GM18861 (cell line): ENCODE data around the gene CCDC7.
"Not testable (repeated sequence)": the region's sequence is repeated elsewhere in the genome, so short reads cannot be mapped to it uniquely, and the experiment has no call there.

Experiments used
- ATAC-seq: cut with Tn5 transposase; IDR thresholded peaks from one replicate; pipeline ENCODE4 v1.9.1; 2021; ENCODE audit not compliant: unreplicated experiment

The CCDC7 gene

DNA sequence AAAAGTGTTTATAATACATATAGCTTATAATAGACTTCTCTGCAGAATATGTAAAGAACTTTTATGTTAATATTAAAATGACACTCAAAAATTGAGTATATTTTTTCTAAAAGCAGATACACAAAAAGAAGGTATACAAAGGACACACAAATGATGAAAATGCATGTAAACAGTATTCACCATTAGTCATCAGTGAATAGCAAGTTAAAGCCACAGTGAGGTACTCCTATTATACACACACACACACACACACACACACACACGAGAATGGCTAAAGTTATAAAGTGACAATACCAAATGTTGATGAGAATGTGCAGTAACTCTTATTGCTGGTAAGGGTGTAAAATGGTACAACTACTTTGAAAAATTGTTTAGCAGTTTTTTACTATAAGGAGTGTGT lies 419.2 kb downstream of the CCDC7 start:
- ATAC-seq, result no peak

DNA sequence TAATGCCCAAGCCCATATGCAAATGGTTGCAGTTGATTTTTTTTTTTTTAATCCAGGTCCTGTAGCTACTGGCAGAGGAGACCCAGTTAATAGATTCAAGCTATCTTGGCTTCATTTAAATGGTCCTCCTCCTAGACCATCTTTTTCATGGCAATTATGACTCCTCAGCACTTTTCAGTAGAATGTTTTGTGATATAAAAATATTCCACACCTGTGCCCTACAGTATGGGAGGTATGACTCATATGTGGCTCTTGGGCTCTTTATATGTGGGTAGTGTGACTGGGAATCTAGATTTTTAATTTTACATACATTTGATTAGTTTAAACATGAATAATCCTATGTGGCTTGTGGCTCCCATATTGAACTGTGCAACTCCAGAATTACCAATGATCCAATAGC lies 432.0 kb downstream of the CCDC7 start:
- no peak for ATAC-seq

DNA sequence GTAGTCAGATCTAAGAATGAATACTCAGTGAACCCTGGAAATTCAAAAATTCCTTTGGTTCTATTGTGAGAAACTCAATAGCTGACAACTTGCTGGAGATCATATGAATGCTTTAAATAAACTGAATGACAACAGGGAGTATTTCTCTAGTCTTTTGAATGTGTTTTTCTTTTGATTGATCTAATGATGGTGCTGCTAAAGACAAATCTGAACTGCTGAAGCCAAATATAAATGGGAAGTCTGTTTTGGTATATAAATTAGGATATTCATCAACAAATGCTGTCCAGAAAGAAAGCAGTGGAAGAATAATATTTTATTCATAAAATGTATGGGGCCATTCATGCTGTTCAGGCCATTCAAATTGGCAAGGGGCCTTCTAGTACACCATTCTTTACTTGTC lies 432.7 kb downstream of the CCDC7 start:
- no peak for ATAC-seq

DNA sequence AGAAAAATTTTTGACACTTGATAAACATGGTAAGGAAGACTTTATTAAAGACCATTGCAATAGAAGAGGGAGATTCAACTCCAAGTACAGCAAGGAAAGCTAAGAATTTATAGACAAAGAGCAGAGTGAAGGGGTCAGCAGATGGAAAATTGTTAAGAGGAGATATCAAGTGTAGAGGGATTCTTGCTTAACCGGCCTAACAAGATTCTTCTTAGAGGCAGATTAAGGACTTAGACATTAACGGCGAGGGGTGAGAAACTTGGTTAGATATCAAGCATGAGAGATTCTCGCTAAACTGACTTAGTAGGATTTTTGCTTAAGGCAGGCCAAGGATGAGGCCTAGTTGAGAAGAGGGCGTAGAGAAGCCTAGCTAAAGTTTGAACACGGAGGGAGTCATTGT lies 436.1 kb downstream of the CCDC7 start:
- ATAC-seq, result no peak

DNA sequence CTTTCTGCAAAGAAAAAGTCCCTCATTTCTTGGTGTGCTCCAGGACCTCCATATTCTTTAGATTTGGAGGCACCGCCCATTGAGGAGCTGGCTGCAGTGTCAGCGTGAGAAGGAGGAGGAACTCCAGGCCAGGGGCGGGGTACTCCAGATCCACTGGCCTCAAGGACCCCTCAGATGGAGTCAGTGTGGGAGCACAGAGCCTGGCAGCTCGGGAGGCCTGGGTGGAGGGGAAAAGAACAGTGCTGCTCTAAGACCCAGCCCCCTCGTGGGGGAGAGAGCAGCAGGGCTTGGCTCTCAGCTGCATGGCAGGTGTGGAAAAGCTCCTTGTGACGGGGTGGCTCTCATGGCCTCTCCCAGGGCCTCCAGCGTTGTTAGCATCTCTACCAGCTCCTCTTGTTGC lies 441.5 kb downstream of the CCDC7 start:
- ATAC-seq, result no peak

DNA sequence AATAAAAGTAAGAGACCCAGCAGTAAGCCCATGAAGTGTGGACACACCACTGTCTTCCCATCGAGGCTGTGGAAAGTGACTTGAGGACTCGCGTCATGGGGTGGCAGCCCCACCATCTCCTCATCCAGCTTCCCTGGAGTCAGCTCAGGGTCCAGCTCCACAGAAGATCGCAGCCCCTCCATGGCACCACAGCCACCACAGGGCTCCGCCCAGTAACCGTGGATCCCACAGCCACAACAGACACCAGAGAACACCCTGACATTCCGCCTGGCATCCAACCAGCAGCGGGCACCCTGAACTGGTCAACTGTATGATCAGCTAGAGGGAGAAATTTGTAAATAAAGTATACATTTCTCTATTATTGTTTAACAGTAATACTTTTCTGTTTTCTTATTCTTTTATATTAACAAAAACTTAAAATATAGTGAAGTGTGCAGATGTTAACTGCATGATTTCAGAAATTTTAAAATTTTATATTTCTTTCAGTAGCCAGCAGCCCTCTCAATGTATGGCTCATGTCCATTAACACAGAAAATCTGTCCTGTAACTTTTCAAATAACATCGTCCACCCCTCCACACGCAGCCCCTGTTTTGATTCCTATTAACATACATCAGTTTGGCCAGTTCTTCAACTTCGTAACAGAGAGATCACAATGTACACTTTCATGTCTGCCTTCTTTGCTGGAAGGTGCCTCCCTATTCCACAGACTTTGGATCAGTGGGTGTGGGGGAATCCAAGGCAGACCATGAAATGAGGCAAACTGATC lies 442.4 kb downstream of the CCDC7 start:
- ATAC-seq, result no peak

DNA sequence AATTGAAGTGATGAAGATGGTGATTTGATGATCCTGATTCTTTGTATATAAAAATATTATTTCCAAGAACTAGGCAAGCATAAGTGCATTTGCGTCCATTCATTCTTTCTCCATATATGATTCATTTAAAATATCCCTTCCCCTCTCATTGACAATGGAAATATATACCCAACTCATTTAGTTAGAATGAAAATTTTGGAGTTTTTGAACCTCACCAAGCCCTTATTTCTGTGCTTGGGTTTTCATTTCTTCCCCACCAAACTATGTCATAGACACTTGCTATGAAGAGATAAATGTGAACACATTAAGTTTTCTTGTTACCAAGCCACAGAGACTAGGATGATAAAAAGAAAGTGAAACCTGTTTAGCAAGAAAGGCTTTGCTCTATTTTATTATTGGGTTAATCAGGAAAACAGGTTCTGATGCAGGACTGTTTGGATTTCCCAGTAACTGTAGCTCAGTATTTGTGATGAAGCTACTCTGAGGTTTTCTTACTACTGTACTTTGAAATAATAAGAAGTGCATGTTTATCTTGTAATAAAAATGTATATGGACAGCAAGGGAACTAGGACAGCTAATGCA lies 443.8 kb downstream of the CCDC7 start:
- no peak for ATAC-seq

DNA sequence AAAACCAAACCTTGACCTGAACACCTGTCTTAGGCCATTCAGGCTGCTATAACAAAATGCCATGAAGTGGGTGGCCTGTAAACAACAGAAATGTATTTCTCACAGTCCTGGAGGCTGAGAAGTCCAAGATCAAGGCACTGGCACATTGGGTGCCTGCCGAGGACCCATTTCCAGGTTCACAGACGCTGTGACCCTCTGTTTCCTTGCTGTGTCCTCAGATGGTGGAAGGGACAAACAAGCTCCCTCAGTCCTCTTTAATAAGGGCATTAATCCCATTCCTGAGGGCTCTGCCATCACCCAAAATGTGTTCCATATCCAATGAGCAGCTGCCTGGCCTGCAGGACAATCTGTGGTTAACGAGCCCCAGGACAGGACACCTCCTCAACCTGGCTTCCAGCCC lies 444.5 kb downstream of the CCDC7 start:
- no peak for ATAC-seq

DNA sequence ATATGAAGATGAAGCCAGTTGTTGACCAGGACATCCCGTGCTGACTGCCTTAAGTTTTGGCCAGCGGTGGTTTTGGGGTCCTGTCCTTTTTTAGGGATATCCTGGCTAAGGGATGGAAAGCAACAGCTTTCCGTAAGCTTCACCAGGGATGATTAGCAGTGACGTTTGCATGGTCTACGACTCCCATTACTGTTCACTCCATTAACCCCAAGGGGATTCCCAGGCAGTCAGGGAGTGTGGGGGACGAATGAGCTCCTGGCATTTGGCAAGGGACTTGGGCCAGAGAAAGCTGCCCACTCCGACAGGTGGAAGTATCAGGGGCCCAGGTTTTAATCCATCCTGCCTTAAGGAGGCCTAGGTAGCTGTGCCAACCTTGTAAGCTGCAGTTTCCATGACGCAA lies 445.3 kb downstream of the CCDC7 start:
- ATAC-seq, result no peak

DNA sequence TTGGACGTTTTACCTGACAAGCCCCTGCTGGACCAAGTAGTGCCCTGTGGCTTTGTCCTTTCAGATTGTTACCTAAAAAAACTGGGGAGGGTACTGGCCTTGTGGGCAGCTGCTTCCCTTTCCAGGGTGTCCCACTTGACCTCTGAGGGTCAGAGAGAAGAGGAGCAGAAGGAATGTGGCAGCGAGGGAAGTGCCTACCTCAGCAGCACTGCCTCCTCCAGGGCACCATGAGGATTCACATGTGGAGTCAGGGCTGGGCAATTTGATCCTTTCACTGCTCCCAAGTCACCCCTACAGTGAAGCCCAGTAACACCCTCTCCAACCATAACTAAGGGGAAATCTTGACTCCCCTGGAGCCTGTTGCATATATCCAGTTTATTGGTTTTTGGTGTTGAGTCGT lies 447.5 kb downstream of the CCDC7 start:
- ATAC-seq, result no peak

DNA sequence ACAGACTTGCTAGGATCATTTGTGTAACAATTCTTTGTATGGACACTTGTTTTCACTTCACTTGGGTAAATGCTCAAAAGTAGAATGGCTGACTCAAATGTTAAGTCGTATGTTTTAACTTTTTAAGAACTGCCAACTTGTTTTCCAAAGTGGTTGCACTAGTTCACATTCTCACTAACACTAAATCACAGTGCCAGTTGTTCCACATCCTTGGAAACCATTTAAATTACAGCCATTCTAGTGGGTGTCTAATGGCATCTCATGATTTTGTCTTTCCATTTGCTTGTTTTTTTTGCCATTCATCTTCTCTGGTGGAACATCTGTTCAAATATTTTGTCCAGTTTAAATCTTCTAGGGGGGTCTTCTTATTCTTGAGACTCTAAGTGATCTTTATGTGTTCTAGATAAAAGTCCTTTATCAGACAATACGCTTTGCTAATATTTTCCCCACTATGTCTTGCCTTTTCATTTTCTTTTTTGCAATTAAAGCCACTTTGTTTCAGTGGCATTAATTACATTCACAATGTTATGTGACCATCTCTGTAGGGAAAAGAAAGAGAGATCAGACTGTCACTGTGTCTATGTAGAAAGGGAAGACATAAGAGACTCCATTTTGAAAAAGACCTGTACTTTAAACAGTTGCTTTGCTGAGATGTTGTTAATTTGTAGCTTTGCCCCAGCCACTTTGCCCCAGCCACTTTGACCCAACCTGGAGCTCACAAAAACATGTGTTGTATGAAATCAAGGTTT lies 448.1 kb downstream of the CCDC7 start:
- ATAC-seq, result no peak

DNA sequence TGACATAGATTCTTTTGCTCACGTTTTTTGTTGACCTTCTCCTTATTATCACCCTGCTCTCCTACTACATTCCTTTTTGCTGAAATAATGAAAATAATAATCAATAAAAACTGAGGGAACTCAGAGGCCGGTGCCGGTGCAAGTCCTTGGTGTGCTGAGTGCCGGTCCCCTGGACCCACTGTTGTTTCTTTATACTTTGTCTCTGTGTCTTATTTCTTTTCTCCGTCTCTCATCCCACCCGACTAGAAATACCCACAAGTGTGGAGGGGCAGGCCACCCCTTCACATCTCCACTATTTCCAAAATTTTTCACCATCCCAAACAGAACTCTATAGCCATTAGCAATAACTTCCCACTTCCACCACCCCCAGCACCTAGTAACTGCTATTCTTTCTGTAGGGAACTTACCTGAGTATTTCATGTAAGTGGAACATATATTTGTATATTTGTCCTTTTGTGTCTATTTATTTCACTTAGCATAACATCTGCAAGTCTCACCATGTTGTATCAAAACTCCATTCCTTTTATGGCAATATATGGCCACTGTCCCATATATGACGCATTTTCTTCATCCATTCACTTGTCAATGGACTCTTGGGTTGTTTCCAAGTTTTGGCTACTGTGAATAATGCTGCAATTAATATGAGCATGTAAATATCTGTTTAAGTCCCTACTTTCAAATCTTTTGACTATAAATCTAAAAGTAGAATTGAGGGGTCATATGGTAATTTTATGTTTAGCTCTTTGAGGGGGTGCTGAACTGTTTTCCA lies 449.4 kb downstream of the CCDC7 start:
- ATAC-seq, result not testable (repeated sequence)

DNA sequence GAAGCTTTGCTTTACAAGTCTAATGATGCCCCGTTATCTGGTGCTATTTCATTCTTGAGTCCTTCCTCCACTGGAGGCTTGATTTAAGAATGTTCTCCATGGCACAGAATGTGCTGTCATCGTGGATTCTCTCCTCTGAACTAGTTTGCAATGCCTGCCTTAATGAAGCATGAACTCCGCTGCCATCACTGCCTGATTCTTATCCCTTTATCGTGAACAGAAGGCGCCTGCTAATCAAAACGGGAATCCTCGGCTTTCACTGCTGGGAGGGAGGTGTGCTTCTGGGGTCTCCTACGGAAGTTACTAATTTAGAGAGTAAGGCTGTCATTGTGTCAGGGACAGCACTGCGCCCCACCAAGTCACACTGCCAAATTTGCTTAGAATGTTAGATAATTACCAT lies 455.9 kb downstream of the CCDC7 start:
- ATAC-seq, result no peak

DNA sequence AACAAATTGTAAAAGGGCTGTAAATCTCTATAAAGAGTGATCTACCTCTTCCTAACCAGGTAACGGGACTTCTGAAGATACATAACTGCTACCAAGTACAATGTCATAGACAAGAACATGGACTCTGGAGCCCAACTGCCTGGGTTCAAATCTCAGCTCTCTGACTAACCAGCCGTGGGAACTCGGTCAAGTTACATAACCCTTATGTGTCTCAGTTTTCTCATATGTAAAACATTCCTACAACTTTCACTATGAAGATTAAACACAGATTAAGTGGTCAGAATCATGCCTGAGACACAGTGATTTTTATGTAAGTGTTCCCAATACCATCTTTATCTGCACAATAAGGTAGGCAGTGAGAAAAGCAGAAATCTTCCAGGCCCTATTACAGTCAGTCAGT lies 459.5 kb downstream of the CCDC7 start:
- ATAC-seq, result no peak

DNA sequence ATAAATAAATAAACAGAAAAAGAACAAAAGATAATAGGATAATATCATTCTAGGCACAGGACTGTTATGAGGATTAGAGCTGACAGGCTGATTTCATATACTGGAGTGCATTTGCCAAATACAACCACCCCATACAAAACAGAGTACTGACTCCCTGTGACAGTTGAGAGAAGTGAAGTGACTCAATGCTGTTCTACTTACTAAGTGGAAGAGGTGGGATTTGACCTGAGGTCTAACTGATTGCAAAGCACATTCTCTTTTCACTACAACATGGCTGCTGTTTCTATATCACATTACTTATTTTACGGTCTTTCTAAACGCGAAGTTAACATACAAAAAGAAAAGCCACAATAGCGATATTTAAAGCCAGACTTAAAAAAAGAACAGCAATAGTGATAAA lies 460.7 kb downstream of the CCDC7 start:
- no peak for ATAC-seq

DNA sequence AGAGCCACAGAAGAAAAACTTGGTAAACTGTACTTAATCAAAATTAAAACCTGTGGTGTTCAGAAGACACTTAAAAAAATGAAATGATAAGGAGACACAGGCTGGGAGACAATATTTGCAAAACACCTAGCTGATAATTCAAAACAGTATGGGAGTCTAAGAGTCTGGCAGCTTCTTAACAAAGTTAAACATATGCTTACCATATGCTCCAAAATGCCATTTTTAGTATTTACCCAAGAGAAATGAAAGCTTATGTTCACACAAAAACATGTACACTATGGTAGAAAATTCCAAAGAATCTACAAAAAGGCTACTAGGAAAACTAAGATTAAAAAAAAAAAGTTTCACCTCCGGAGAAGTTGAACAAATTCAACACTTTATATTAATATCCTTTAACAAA lies 463.5 kb downstream of the CCDC7 start:
- ATAC-seq, result no peak

DNA sequence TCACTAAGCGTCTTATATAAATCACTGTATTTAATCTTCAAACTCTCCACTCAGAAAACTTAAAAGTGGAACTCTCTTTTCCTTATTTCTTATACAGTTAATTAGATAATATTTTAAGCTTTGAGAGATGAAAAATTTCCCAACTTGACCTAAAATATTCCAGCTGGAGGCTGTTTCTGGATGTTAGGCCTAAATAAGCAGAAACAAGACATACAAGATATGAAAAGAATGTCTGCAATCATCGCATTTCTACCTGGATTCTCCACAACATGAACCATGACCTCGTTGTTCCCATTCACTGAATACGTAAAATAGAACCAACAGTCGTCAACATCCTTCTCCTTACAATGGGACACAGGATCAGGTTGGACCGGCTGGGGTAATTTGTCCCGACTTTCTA lies 464.0 kb downstream of the CCDC7 start:
- not testable (repeated sequence) for ATAC-seq

DNA sequence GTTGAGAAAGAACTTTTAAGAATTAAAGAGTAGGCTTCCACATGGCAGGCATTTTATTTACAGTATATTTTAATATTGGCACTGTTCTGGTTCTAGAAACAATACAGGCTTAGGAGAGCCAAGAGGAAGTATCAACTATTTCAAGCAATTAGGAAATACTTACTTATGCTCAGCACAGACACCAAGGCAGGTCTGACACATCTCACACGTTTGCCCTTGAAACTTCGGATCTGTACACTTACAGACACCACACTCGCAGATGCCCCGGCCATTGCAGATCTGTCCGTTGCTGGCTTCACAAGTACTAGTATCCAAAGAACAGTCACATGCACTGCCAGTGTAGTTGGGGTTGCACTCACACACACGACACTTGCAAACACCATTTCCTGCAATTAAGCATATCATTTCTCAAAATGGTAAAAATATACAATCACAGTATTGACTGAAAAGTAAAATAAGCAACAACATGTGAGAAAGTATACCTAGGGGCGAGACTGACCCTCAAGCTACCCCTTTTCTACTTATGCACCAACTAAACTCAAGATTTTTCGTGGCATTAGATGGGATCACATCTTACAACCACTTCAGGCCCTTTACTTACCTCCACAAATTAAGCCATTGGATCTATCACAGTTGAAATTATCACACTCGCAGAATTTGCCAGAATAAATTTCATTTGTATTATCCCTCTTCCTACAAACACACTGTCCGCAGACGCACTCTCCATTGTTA lies 465.5 kb downstream of the CCDC7 start:
- ATAC-seq, result no peak

DNA sequence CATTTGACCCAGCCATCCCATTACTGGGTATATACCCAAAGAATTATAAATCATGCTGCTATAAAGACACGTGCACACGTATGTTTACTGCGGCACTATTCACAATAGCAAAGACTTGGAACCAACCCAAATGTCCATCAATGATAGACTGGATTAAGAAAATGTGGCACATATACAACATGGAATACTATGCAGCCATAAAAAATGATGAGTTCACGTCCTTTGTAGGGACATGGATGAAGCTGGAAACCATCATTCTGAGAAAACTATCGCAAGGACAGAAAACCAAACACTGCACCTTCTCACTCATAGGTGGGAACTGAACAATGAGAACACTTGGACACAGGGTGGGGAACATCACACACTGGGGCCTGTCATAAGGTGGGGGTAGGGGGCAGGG lies 471.9 kb downstream of the CCDC7 start:
- not testable (repeated sequence) for ATAC-seq

DNA sequence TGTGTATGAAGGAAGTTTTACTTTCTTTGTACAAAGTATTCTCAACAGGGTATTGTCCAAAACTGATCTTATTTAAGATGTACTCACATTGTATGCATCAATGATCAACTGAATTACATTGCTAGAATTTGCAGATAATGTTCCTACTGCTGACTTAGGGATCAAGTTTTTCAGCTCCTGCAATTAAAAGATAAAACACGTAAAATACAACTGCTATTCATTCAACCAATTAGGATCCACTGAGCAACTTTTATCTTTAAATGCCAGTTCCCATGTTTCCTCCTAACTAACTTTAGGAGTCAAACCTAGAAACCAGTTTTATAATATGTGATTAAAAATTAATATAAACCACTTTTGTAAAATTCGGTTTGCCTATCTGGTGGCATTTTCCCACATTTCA lies 476.2 kb downstream of the CCDC7 start:
- no peak for ATAC-seq

DNA sequence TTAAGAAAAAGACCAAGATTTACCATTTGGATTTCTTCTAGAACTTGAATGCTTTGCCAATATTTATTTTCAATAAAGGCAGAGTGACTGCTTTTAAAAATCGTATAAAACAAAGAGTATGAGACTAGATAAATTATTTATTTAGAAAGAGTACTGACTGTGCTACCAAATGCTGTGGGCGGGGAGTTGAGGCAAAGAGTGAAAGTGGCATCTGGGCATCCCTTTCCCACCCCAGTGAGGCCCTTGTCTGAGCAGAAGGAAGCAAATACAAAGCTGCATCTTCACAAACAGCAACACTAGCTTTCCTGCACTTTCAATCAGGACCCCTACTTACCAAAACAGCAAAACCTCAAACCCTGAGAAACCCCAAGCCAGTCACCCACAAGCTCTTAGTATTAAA lies 477.2 kb downstream of the CCDC7 start:
- no peak for ATAC-seq
